HCT116 (cell line): ENCODE results near the gene MPC1.

Experiments used
- EZH2 ChIP-seq: fragments of 200-600 bp; sonication (generic); IDR thresholded peaks from 2 replicates; pipeline ENCODE4 v1.6.1; 2017; ENCODE audit warnings: antibody characterized with exemption, mixed run types
- EZH2phosphoT487 ChIP-seq: fragments of 200-600 bp; IDR thresholded peaks from 2 replicates; pipeline ENCODE4 v1.6.1; 2018; ENCODE audit warnings: antibody characterized with exemption, borderline replicate concordance
- POLR2A ChIP-seq: IDR thresholded peaks from 2 replicates; pipeline ENCODE4 v1.7.0; 2011; ENCODE audit warnings: borderline replicate concordance; ENCODE audit not compliant: insufficient read depth, insufficient read length; ENCODE audit errors: extremely low read depth
- POLR2AphosphoS5 ChIP-seq: IDR thresholded peaks from 2 replicates; pipeline ENCODE4 v1.6.1; 2011; ENCODE audit warnings: mild to moderate bottlenecking, low read depth, low read length, moderate library complexity
- RAD21 ChIP-seq: IDR thresholded peaks from 2 replicates; pipeline ENCODE4 v1.6.1; 2012; ENCODE audit warnings: low read depth, mild to moderate bottlenecking
- SIN3A ChIP-seq: IDR thresholded peaks from 2 replicates; pipeline ENCODE4 v1.6.1; 2012; ENCODE audit warnings: low read depth
- TF ChIP-seq, protein P1 (sequence below), 3 experiments: fragments of 200-600 bp in 1 of 3; sonication (generic) in 1 of 3; IDR thresholded peaks in 2 of 3; conservative IDR thresholded peaks in 1 of 3; 2 replicates each; pipeline ENCODE4 v1.5.1; 2012 to 2017; ENCODE audit warnings: low read depth in 2 of 3, low read length in 2 of 3, antibody characterized with exemption in 1 of 3, borderline replicate concordance in 1 of 3, control low read depth in 1 of 3, mild to moderate bottlenecking in 1 of 3, mixed read lengths in 1 of 3, mixed run types in 1 of 3, moderate library complexity in 1 of 3; ENCODE audit not compliant: insufficient read depth in 1 of 3
- TF ChIP-seq, protein P2 (sequence below): IDR thresholded peaks from 2 replicates; pipeline ENCODE4 v1.6.1; 2012; ENCODE audit warnings: low read depth
- TF ChIP-seq, protein P3 (sequence below): IDR thresholded peaks from 2 replicates; pipeline ENCODE4 v1.6.1; 2012

DNA sequence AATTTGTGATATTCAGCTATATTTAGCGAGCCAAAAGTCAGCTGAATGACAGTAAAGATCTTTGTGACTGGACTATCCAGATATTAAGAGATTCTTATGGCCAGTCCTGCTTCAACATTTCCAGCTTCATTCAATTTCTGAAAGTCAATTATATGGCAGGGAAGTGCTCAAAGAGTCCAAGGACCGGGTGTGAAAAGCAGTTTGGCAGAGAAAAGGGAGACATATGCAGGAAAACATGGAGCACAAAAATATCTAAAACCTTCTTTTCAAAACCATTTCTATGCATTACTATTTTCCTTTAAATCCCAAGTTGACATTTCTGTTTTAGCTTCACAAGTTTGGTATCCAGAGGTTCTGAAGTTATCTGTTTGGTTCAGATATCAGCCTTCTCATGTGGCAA, 5.0 kb downstream of the MPC1 start:
- TF ChIP-seq POLR2A (no peak), EZH2phosphoT487 (no peak), EZH2 (no peak), RAD21 (no peak), SIN3A (no peak), POLR2AphosphoS5 (no peak)
- TF ChIP-seq, protein P1, sequence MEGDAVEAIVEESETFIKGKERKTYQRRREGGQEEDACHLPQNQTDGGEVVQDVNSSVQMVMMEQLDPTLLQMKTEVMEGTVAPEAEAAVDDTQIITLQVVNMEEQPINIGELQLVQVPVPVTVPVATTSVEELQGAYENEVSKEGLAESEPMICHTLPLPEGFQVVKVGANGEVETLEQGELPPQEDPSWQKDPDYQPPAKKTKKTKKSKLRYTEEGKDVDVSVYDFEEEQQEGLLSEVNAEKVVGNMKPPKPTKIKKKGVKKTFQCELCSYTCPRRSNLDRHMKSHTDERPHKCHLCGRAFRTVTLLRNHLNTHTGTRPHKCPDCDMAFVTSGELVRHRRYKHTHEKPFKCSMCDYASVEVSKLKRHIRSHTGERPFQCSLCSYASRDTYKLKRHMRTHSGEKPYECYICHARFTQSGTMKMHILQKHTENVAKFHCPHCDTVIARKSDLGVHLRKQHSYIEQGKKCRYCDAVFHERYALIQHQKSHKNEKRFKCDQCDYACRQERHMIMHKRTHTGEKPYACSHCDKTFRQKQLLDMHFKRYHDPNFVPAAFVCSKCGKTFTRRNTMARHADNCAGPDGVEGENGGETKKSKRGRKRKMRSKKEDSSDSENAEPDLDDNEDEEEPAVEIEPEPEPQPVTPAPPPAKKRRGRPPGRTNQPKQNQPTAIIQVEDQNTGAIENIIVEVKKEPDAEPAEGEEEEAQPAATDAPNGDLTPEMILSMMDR (IDR thresholded peaks at IDR 0.05 in 2 of 3, conservative IDR thresholded peaks at IDR 0.05 in 1 of 3; ENCODE audit: borderline replicate concordance in 1 of 3, insufficient read depth in 1 of 3, low read depth in 2 of 3, low read length in 2 of 3): no peak
- TF ChIP-seq, protein P2, sequence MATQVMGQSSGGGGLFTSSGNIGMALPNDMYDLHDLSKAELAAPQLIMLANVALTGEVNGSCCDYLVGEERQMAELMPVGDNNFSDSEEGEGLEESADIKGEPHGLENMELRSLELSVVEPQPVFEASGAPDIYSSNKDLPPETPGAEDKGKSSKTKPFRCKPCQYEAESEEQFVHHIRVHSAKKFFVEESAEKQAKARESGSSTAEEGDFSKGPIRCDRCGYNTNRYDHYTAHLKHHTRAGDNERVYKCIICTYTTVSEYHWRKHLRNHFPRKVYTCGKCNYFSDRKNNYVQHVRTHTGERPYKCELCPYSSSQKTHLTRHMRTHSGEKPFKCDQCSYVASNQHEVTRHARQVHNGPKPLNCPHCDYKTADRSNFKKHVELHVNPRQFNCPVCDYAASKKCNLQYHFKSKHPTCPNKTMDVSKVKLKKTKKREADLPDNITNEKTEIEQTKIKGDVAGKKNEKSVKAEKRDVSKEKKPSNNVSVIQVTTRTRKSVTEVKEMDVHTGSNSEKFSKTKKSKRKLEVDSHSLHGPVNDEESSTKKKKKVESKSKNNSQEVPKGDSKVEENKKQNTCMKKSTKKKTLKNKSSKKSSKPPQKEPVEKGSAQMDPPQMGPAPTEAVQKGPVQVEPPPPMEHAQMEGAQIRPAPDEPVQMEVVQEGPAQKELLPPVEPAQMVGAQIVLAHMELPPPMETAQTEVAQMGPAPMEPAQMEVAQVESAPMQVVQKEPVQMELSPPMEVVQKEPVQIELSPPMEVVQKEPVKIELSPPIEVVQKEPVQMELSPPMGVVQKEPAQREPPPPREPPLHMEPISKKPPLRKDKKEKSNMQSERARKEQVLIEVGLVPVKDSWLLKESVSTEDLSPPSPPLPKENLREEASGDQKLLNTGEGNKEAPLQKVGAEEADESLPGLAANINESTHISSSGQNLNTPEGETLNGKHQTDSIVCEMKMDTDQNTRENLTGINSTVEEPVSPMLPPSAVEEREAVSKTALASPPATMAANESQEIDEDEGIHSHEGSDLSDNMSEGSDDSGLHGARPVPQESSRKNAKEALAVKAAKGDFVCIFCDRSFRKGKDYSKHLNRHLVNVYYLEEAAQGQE: no peak
- TF ChIP-seq, protein P3, sequence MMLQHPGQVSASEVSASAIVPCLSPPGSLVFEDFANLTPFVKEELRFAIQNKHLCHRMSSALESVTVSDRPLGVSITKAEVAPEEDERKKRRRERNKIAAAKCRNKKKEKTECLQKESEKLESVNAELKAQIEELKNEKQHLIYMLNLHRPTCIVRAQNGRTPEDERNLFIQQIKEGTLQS: no peak
